ENCODE data around the gene SUPT7L. TPM values are rescaled to one million over a fixed set of nuclear protein-coding genes. Genes with fewer than 3 reads are reported as not detected.
A peak's percentile ranks its signal among the peaks of the same experiment; 100 is the strongest.

SUPT7L gene
- total RNA-seq, 1 experiment from 2014 or later: 22.4 TPM

- H3K27ac ChIP-seq (ENCODE audit: low read length): peak overlapping the region; percentile 99
- H3K4me3 ChIP-seq (ENCODE audit: low read depth in 2 of 2, low read length in 2 of 2): peak overlapping the region; percentile 78 to 97
- no peaks in the 10 kb centered on the region for H3K27me3 ChIP-seq (ENCODE audit: control insufficient read depth, insufficient read depth, low read length)
- H3K36me3 ChIP-seq (ENCODE audit: control insufficient read depth, insufficient read depth, low read length): peaks cover 25% of the 10 kb centered on the region
- intact Hi-C loops (cut with micrococcal nuclease; ENCODE audit: unreplicated experiment): no loop called here
- peaks cover 15% of the 10 kb centered on the region for H3K4me1 ChIP-seq (ENCODE audit: control insufficient read depth, insufficient read depth, low read length)
- in situ Hi-C loops (cut with HindIII; ENCODE audit: low pct_unique_long_range_greater_than_20kb, low sequenced_read_pairs): no loop called here
- DNase-seq (ENCODE audit: low read depth, low spot score) (no peak), ATAC-seq (no peak)
- no TSS peak for BruUV-seq (replicated peaks)
- TF ChIP-seq TCF7L2 (IDR thresholded peaks at IDR 0.05; ENCODE audit: low read depth, low read length): no peak
- TF ChIP-seq POLR2AphosphoS5 (IDR thresholded peaks at IDR 0.05; ENCODE audit: low read depth, low read length): no peak
- ChIA-PET CTCF (no interaction called here), POLR2A (no interaction called here)
- no peaks in the 10 kb centered on the region for H3K9me3 ChIP-seq (ENCODE audit: control insufficient read depth, insufficient read depth, low read depth, low read length)
Measured at GRCh38 chr2:27664622-27665363, 1.4 kb upstream of the SUPT7L start.

- POLR2A ChIA-PET: no interaction called here
- CTCF ChIA-PET: interaction anchor here (0.5 kb wide), 1 partner anchor 19 kb away, joined by 3 read pairs; no protein-coding TSS in a partner anchor
- peaks cover 15% of the 10 kb centered on the region for H3K4me1 ChIP-seq (ENCODE audit: control insufficient read depth, insufficient read depth, low read length)
- H3K4me3 ChIP-seq (ENCODE audit: low read depth in 2 of 2, low read length in 2 of 2): peak overlapping the region; percentile 78 to 97
- in situ Hi-C loops (cut with HindIII; ENCODE audit: low pct_unique_long_range_greater_than_20kb, low sequenced_read_pairs) (no loop called here), intact Hi-C loops (cut with micrococcal nuclease; ENCODE audit: unreplicated experiment) (no loop called here)
- no peak for DNase-seq (ENCODE audit: low read depth, low spot score)
- TSS peak; percentile 95 for BruUV-seq (replicated peaks)
- no peaks in the 10 kb centered on the region for H3K9me3 ChIP-seq (ENCODE audit: control insufficient read depth, insufficient read depth, low read depth, low read length)
- peaks cover 29% of the 10 kb centered on the region for H3K36me3 ChIP-seq (ENCODE audit: control insufficient read depth, insufficient read depth, low read length)
- no peaks in the 10 kb centered on the region for H3K27me3 ChIP-seq (ENCODE audit: control insufficient read depth, insufficient read depth, low read length)
- peak; percentile 51 for ATAC-seq
- H3K27ac ChIP-seq (ENCODE audit: low read length): peak overlapping the region; percentile 99
- no peak for TF ChIP-seq REST (IDR thresholded peaks at IDR 0.05; ENCODE audit: insufficient read depth in 1 of 2, low read depth in 2 of 2, low read length in 1 of 2)
- TF ChIP-seq SIN3A (IDR thresholded peaks at IDR 0.05; ENCODE audit: borderline replicate concordance, insufficient read depth, low read depth, low read length): no peak
- no peak for TF ChIP-seq TCF7L2 (IDR thresholded peaks at IDR 0.05; ENCODE audit: low read depth, low read length)
- no peak for TF ChIP-seq CTCF (IDR thresholded peaks at IDR 0.05)
- no peak for TF ChIP-seq POLR2AphosphoS5 (IDR thresholded peaks at IDR 0.05; ENCODE audit: low read depth, low read length)
Measured at GRCh38 chr2:27664154-27664574, 750 bp upstream of the SUPT7L start.

- CTCF ChIA-PET: no interaction called here
Measured at GRCh38 chr2:27661371-27661770, 2.0 kb downstream of the SUPT7L start.

More at GRCh38 chr2:27661371-27661770, 2.0 kb downstream of the SUPT7L start:
- peaks cover 15% of the 10 kb centered on the region for H3K4me1 ChIP-seq (ENCODE audit: control insufficient read depth, insufficient read depth, low read length)
- no TSS peak for BruUV-seq (replicated peaks)
- TF ChIP-seq CTCF (IDR thresholded peaks at IDR 0.05) (no peak), POLR2AphosphoS5 (IDR thresholded peaks at IDR 0.05; ENCODE audit: low read depth, low read length) (no peak), TCF7L2 (IDR thresholded peaks at IDR 0.05; ENCODE audit: low read depth, low read length) (no peak), SIN3A (IDR thresholded peaks at IDR 0.05; ENCODE audit: borderline replicate concordance, insufficient read depth, low read depth, low read length) (no peak), REST (IDR thresholded peaks at IDR 0.05; ENCODE audit: insufficient read depth in 1 of 2, low read depth in 2 of 2, low read length in 1 of 2) (no peak)
- ATAC-seq (no peak), DNase-seq (ENCODE audit: low read depth, low spot score) (no peak)
- POLR2A ChIA-PET: no interaction called here
- in situ Hi-C loops (cut with HindIII; ENCODE audit: low pct_unique_long_range_greater_than_20kb, low sequenced_read_pairs) (no loop called here), intact Hi-C loops (cut with micrococcal nuclease; ENCODE audit: unreplicated experiment) (no loop called here)
- peaks cover 20% of the 10 kb centered on the region for H3K36me3 ChIP-seq (ENCODE audit: control insufficient read depth, insufficient read depth, low read length)
- H3K27ac ChIP-seq (ENCODE audit: low read length): no peak overlapping the region
- no peak overlapping the region for H3K4me3 ChIP-seq (ENCODE audit: low read depth in 2 of 2, low read length in 2 of 2)
- no peaks in the 10 kb centered on the region for H3K27me3 ChIP-seq (ENCODE audit: control insufficient read depth, insufficient read depth, low read length)
- H3K9me3 ChIP-seq (ENCODE audit: control insufficient read depth, insufficient read depth, low read depth, low read length): no peaks in the 10 kb centered on the region

All from Panc1 (cell line).